Measurements from ENCODE around the gene FMNL1.
A peak's percentile ranks its signal among the peaks of the same experiment; 100 is the strongest.
"Not testable (repeated sequence)": the region's sequence is repeated elsewhere in the genome, so short reads cannot be mapped to it uniquely, and the experiment has no call there.

Gene FMNL1

GRCh38 chr17:45235416-45236281 is 14.0 kb downstream of the FMNL1 start:
- peak; percentile 79 for DNase-seq

DNA sequence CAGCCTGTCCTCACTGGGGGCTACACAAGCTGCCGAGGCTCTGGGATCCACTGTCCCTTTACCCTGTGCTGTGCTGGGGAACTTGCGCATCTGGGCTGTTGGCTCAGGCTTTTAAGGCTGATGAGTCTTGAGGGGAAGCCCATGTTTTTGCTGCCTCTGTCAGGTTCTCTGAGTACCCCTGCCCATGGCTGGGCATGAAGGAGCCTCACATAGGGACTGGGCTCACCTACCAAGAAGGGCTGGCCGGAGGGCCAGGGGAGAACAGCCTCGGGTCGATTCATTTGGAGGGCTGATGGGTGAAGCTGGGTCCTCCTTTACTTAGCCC is 14.6 kb downstream of the FMNL1 start:
- DNase-seq, result no peak

DNA sequence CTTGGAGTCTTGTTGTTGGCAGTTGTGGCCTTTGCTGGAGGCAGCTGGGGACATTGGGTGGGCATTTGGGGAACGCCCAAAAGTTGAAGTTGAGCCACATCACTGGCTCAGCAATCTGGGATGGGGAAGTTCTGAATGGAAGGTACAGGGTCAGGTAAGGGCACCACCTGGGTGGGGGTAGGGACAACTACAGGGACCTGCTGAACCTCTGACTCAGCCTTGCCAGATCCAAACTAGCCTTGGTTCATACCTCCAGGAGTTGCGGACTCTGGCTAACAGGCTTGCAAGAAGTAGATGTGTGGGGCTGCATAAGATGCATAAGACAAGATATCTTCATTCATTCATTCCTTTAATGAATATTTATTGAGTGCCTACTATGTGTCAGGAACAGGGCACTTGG is 16.0 kb downstream of the FMNL1 start:
- DNase-seq, result no peak

GRCh38 chr17:45238155-45238774 is 16.6 kb downstream of the FMNL1 start:
- no peak for DNase-seq

DNA sequence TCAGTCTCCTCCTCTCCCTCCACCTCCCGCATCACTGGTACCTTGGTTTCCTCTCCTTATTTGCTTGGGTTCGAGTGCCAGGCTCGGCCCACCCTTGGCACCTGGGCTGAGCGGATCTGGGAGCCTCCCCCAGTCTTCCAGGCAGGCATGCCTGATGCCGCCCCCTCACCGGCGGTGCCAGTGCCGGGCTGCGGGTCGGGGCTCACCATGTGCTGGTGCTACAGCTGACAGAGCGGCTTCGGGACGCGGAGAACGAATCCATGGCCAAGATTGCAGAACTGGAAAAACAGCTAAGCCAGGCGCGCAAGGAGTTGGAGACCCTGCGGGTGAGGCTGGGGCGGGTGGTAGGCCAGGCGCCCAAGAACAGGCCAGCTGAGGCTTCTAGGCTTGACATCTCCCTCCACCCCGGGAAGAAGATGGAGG is 19.2 kb downstream of the FMNL1 start:
- no peak for DNase-seq

DNA sequence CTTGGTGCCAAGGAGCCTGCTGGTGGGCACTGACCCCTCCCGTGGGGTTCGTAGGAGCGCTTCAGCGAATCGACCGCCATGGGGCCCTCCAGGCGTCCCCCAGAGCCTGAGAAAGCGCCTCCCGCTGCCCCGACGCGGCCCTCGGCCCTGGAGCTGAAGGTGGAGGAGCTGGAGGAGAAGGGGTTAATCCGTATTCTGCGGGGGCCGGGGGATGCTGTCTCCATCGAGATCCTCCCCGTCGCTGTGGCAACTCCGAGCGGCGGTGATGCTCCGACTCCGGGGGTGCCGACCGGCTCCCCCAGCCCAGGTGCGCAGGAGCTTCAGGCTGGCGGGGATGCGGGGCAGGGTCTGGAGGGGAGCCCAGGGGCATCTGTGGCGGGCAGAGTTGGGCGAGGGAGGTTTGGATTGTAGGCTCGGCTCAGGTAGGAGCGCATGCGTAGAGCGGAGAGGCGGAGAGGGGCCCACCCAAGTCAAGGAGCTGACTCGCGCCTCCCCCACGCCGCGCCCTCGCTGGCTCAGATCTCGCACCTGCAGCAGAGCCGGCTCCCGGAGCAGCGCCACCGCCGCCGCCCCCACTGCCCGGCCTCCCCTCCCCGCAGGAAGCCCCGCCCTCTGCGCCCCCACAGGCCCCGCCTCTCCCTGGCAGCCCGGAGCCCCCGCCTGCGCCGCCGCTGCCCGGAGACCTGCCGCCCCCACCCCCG is 19.8 kb downstream of the FMNL1 start:
- peak; percentile 78 for DNase-seq

- no peak for DNase-seq
Observed at GRCh38 chr17:45242029-45242414, 20.3 kb downstream of the FMNL1 start.

DNA sequence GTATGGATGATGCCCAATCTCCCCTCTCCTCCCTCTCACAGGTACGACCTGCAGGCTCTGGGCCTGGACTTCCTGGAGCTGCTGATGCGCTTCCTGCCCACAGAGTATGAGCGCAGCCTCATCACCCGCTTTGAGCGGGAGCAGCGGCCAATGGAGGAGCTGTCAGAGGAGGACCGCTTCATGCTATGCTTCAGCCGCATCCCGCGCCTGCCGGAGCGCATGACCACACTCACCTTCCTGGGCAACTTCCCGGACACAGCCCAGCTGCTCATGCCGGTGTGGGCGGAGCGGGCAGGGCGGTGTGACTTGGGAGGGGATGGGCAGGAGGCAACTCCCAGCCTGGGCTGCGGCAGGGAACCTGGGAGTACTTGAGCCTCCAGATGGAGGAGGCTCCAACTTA is 22.1 kb downstream of the FMNL1 start:
- DNase-seq, result no peak

DNA sequence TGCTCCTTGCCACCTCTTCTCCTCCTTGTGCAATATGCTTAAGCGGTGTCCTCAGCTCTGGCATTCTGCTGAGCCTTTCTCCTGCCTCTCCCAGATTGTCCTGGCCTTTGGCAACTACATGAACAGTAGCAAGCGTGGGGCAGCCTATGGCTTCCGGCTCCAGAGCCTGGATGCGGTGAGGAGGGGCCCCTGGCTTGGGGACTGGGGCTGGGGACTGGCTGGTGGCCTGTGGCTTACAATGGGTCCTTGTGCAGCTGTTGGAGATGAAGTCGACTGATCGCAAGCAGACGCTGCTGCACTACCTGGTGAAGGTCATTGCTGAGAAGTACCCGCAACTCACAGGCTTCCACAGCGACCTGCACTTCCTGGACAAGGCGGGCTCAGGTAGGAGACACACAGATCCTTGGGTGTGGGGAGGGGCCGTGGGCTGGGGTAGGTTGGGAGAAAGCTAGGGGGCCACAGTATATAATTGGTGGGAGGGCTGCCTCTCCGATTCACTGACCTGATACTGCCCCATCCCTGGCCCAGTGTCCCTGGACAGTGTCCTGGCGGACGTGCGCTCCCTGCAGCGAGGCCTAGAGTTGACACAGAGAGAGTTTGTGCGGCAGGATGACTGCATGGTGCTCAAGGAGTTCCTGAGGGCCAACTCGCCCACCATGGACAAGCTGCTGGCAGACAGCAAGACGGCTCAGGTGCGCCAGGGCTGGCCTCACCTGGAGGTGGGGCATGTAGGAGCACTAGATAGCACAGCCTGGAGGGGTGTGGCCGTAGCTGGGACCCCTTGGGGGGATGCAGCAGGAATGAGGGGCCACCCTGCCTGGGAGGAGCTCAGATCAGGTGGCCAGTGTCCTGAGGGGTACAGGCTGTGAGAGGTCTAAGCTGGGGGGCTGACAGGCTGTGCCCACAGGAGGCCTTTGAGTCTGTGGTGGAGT is 23.3 kb downstream of the FMNL1 start:
- DNase-seq, result no peak

GRCh38 chr17:45246338-45246737 is 24.7 kb downstream of the FMNL1 start:
- DNase-seq, result no peak

DNA sequence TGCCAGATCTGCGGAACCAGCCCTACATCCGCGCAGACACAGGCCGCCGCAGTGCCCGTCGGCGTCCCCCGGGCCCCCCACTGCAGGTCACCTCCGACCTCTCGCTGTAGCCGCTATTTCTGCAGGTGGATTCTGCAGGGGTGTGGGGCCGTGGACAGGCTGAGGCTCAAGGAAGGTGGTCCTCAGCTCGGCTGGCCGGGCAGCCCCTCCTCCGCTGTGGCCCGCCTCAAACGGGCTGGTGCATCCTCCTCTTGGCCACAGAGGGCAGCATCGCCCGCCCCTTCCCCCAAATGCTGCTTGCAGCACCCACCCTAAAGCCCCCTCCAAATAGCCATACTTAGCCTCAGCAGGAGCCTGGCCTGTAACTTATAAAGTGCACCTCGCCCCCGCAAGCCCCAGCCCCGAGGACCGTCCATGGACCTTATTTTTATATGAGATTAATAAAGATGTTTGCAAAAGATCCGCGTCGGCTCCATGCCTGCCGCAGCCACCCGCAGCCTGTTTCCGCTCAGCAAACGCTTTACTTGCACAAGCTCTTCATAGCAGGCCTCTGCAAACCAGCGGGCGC is 25.3 kb downstream of the FMNL1 start:
- peak; percentile 88 for DNase-seq

DNA sequence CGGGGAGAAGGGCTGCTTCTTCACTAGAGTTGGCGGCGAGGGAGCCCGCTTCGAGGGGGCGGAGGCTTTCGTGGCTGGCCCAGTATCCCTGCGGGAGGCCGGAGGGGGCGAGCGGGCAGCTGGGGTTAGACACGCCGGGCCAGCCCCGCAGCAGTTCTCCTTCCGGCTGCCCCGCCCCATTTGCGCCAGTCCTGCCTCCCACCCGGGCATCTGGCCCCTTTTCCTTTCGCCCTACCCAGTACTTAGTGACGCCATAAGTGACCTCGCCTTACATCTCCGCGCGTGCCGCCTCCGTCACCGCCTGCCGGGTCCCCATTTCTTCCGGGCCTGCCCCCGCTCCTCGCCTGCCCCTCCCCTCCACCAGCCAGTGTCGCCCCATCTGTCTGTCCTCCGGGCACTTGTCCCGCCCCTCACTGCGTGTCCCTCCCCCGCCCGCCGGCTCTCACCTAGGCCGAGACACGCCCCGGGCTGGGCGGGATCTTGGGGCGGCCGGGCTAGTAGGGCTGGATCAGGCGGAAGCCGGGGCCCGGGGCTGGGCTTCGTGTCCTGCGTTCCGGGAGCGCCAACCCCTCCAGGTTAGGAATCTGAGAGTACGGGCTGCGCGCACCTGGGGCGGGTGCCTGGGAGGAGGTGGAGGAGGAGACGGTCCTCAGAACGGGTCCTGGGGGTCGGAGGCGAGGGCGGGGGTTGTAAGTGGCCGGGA is 25.9 kb downstream of the FMNL1 start:
- peak; percentile 87 for DNase-seq

DNA sequence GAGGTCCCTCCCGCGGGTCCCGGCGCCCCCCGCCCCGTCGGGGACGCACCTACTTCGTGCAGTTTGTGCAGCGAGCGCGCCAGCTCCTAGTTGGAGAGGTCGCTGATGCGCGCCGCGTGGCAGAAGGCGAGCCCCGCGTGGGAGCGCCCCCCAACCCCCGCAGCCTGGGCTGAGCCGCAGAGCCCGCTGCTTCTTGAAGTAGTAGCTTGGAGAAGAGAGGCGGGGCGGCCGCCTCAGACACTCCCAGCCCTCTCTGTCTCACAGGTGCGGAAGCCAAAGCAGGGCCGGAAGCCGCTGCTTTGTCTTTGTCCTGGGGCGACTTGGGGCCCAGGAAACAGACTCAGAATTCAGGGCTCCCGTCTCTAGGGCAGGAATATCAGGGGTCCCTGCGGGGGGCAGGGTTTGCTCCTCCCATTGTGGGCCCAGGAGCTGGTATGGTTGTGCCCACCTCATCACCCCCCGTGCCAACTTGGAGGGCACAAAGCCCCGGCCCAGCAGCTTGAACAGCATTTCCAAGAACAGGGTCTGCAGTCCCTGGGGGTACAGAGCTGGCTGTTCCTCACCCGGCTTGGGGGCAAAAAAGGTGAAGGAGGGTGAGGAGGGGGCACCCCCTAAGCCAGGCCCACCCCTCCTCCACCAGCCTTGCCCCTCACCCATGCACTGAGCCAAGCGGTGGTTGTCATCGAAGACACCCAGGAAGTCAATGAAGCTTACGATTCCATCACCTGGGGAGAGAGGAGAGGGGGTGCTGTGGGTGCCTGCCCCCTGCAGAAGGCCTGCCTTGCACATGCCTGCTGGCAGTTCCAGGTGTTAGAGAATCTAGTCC is 26.7 kb downstream of the FMNL1 start:
- peak; percentile 64 for DNase-seq

DNA sequence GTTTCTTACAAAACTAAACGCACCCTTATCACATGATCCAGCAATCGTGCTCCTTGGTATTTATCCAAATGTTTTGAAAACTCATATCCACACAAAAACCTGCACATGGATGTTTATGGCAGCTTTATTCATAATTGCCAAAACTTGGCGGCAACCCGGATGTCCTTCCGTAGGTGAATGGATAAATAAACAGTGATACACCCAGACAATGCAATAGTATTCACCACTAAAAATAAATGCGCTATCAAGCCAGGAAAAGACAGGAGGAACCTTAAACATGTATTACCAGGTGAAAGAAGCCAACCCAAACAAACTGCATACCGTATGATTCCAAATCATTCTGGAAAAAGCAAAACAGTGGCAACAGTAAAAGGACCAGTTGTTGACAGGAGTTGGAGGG is 30.2 kb downstream of the FMNL1 start:
- no peak for DNase-seq

DNA sequence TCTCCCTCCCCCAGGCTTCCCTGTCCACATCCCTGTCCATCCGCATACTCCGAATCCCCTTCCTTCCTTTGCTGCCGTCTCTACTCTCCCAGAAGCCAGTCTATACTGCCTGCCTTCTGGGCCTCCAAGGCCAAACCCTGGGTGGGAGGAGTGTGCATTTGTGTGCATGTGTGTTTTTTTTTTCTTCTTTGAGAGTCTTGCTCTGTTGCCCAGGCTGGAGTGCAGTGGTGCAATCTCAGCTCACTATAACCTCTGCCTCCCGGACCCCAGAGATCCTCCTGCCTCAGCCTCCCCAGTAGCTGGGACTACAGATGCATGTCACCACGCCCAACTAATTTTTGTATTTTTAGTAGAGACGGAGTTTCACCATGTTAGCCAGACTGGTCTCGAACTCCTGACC is 31.6 kb downstream of the FMNL1 start:
- not testable (repeated sequence) for DNase-seq

GRCh38 chr17:45253879-45254278 is 32.2 kb downstream of the FMNL1 start:
- no peak for DNase-seq

- no peak for DNase-seq
Observed at GRCh38 chr17:45255358-45255757, 33.7 kb downstream of the FMNL1 start.

DNA sequence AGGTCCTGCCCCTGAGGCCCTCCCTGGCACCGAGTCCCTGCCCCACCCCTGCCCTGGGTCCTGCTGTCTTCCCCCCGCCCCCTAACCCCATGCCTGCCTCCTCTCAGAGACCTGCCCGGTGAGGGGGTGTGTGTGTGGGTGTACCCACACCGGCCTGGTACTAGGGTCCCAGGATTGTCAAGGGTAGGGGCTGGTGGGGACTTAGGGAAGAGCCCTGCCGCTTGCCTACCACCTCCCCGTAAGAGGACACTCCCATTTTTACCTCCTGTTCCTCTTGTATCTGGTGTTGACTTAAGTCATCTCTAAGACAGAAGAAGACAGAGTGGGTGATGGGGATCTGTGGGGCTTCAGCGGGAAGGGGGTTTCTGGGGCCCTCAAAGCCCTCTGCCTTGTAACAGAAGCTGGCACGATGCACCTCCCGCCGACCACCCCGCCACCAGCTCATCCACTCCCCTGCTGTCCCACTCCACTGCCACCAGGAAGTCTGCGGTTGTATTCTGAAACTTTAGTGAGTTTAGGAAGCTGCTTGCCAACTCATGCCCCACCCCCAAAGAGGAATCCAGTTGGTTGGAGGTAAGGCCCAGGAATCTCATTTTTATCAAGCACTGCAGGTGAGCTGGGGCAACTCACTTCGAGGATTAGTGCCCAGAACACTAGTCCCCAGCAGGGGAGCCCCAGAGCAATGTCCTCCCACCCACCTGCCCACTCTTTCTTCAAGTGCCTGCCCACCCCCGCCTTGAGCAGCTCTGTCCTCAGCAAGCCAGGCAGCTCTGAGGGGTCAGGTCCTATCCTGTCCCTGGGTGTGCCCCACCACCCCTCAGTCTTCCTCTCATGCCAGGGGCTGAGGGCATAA is 34.7 kb downstream of the FMNL1 start:
- no peak for DNase-seq

- no peak for DNase-seq
Observed at GRCh38 chr17:45257115-45257514, 35.4 kb downstream of the FMNL1 start.

GRCh38 chr17:45258981-45259380 is 37.3 kb downstream of the FMNL1 start:
- DNase-seq, result no peak

Measured in retina (tissue), 1 donor.